Neural cell (in vitro differentiated cells): ENCODE data around the gene DAP3. TPM values are rescaled to one million over a fixed set of nuclear protein-coding genes. Genes with fewer than 3 reads are reported as not detected.
"Not testable (repeated sequence)": the region's sequence is repeated elsewhere in the genome, so short reads cannot be mapped to it uniquely, and the experiment has no call there.

ENCODE experiments used
- H2AFZ ChIP-seq: fragments of 200-600, 300-800 bp; sonication (generic), shearing (Covaris generic); 2 replicates; pipeline ENCODE4 v1.6.0; 2014; ENCODE audit warnings: low read depth, mild to moderate bottlenecking, antibody characterized with exemption, low read length, moderate library complexity
- H3F3A ChIP-seq: fragments of 200-600 bp; shearing (Covaris generic); 2 replicates; pipeline ENCODE4 v1.6.1; 2016; ENCODE audit warnings: mild to moderate bottlenecking, moderate library complexity, mixed read lengths, antibody characterized with exemption, low read length; ENCODE audit not compliant: insufficient read depth, poor library complexity, severe bottlenecking
- H3K27ac ChIP-seq: fragments of 200-600, 300-800 bp; sonication (generic), shearing (Covaris generic); 2 replicates; pipeline ENCODE4 v1.5.1; 2014; ENCODE audit warnings: mild to moderate bottlenecking, low read length, moderate library complexity
- H3K27me3 ChIP-seq: fragments of 300-800, 200-600 bp; sonication (generic), shearing (Covaris generic); 2 replicates; pipeline ENCODE4 v1.6.0; 2014; ENCODE audit warnings: mild to moderate bottlenecking, low read depth, low read length, moderate library complexity; ENCODE audit not compliant: insufficient read depth
- H3K36me3 ChIP-seq: fragments of 300-800, 200-600 bp; sonication (generic), shearing (Covaris generic); 2 replicates; pipeline ENCODE4 v1.5.1; 2014; ENCODE audit warnings: mild to moderate bottlenecking, antibody characterized with exemption, low read length, moderate library complexity; ENCODE audit not compliant: insufficient read depth
- H3K4me2 ChIP-seq: fragments of 300-800, 200-600 bp; sonication (generic), shearing (Covaris generic); 2 replicates; pipeline ENCODE4 v1.6.0; 2014; ENCODE audit warnings: mild to moderate bottlenecking, low read length
- H3K4me3 ChIP-seq: fragments of 300-800, 200-600 bp; sonication (generic), shearing (Covaris generic); 2 replicates; pipeline ENCODE4 v1.5.1; 2014; ENCODE audit warnings: mild to moderate bottlenecking, low read length, moderate library complexity
- H3K79me2 ChIP-seq: fragments of 200-600 bp; shearing (Covaris generic); replicated peaks from 2 replicates; pipeline ENCODE4 v1.6.0; 2014; ENCODE audit warnings: mild to moderate bottlenecking, low read length, moderate library complexity; ENCODE audit not compliant: insufficient read depth
- H3K9ac ChIP-seq: fragments of 300-800, 200-600 bp; sonication (generic), shearing (Covaris generic); 2 replicates; pipeline ENCODE4 v1.6.1; 2016; ENCODE audit warnings: mild to moderate bottlenecking, low read length, mixed read lengths
- H3K9me2 ChIP-seq: fragments of 200-600 bp; shearing (Covaris generic); 2 replicates; pipeline ENCODE4 v1.6.1; 2016; ENCODE audit warnings: mild to moderate bottlenecking, low read length, mixed read lengths; ENCODE audit not compliant: insufficient read depth
- H3K9me3 ChIP-seq: fragments of 200-600, 300-800 bp; sonication (generic), shearing (Covaris generic); 2 replicates; pipeline ENCODE4 v1.6.1; 2016; ENCODE audit warnings: mild to moderate bottlenecking, mixed run types, low read length, moderate library complexity, mixed read lengths
- H4K20me1 ChIP-seq: fragments of 200-600 bp; shearing (Covaris generic); 2 replicates; pipeline ENCODE4 v1.6.1; 2016; ENCODE audit warnings: mild to moderate bottlenecking, mixed run types; ENCODE audit not compliant: insufficient read depth
- EP300 ChIP-seq: fragments of 450-650 bp; conservative IDR thresholded peaks from 2 replicates; pipeline ENCODE4 v1.6.1; 2014; ENCODE audit warnings: antibody characterized with exemption, mild to moderate bottlenecking, moderate library complexity; ENCODE audit not compliant: poor library complexity, severe bottlenecking
- EZH2 ChIP-seq: fragments of 200-600, 300-800 bp; shearing (Covaris generic), sonication (generic); IDR thresholded peaks from 2 replicates; pipeline ENCODE4 v1.6.1; 2014; ENCODE audit warnings: antibody characterized with exemption, low read length, borderline replicate concordance, mild to moderate bottlenecking; ENCODE audit not compliant: insufficient read depth, poor library complexity, severe bottlenecking
- MXI1 ChIP-seq: fragments of 450-650 bp; conservative IDR thresholded peaks from 2 replicates; pipeline ENCODE4 v1.6.1; 2014; ENCODE audit warnings: antibody characterized with exemption, mild to moderate bottlenecking; ENCODE audit not compliant: poor library complexity, severe bottlenecking
- POLR2AphosphoS5 ChIP-seq: IDR thresholded peaks from 2 replicates; pipeline ENCODE4 v1.6.1; 2012
- RAD21 ChIP-seq: fragments of 450-650 bp; conservative IDR thresholded peaks from 2 replicates; pipeline ENCODE4 v1.6.1; 2014; ENCODE audit warnings: antibody characterized with exemption, mild to moderate bottlenecking, moderate library complexity
- SMC3 ChIP-seq: fragments of 450-650 bp; conservative IDR thresholded peaks from 2 replicates; pipeline ENCODE4 v1.6.1; 2014; ENCODE audit warnings: antibody characterized with exemption, mild to moderate bottlenecking, moderate library complexity; ENCODE audit not compliant: poor library complexity
- TAF1 ChIP-seq: IDR thresholded peaks from 2 replicates; pipeline ENCODE4 v1.6.1; 2012; ENCODE audit warnings: low read depth
- polyA minus RNA-seq: library from RNA; depleted of rRNA, polyadenylated mRNA; stranded (reverse); fragments of >200 nt; gene quantifications from 2 replicates; pipeline ENCODE4 v1.2.3, GENCODE V29; 2014
- polyA plus RNA-seq: library from polyadenylated mRNA; depleted of rRNA; stranded (reverse); fragments of >200 nt; gene quantifications from 2 replicates; pipeline ENCODE4 v1.2.3, GENCODE V29; 2014
- TF ChIP-seq, protein P1 (sequence below): fragments of 450-650 bp; IDR thresholded peaks from 2 replicates; pipeline ENCODE4 v1.5.1; 2014; ENCODE audit warnings: antibody characterized with exemption, mild to moderate bottlenecking, moderate library complexity; ENCODE audit not compliant: poor library complexity, severe bottlenecking
- TF ChIP-seq, protein P2 (sequence below): IDR thresholded peaks from 2 replicates; pipeline ENCODE4 v1.6.1; 2012; ENCODE audit warnings: borderline replicate concordance

DAP3 gene
- 153 and 180 TPM in 2 replicates for polyA plus RNA-seq
- 82.8 and 88.8 TPM in 2 replicates for polyA minus RNA-seq

DNA sequence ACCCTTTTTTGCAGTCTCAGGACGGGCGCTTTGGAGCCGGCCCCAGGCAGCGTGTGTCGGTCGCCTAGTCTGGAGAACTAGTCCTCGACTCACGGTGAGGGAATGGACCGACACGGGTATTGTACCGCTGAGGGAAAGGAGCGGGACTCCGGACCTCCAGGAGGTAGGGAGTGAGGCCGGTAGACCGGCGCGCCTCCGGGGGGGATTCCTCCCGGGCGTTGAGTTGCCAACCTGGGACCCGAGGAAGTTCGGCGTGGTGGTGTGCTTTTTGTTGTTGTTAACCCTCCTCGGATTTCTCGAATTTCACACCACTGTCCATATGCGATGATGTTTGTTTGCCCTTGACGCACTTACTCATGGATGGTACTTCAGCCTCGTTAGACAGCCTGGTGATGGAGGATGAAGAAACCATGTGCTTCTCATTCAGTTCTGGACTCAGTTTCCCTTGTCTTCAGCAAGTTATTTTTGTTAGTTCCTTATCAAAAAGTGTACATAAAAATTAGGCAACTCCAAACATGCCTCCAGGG is at the start of gene DAP3:
DAP3 (plus strand) TSS at position 11 of the 527 bp plus-strand sequence. CDS start 20,689 bp downstream, outside the sequence.
- not testable (repeated sequence) for H3K36me3 ChIP-seq, H4K20me1 ChIP-seq, H3F3A ChIP-seq, H3K9me2 ChIP-seq, H3K27me3 ChIP-seq, H3K9me3 ChIP-seq, H3K4me2 ChIP-seq
- Histone ChIP-seq H3K9ac (peak within 1 kb of the TSS; percentile 98), H3K79me2 (peaks cover 52% of the 10 kb centered on the region), H3K4me3 (peak within 1 kb of the TSS; percentile 95), H3K27ac (peak within 1 kb of the TSS; percentile 97), H2AFZ (peak within 1 kb of the TSS; percentile 92)
- TF ChIP-seq MXI1, result peak; percentile 83
- TF ChIP-seq RAD21, result peak; percentile 27

- Histone ChIP-seq H3K9me3 (peaks cover 10% of the 10 kb centered on the region), H3K36me3 (no peaks in the 10 kb centered on the region), H3K27ac (no peak overlapping the region)
These were observed 48.5 kb upstream of the DAP3 start for GRCh38 chr1:155640367-155640766.

GRCh38 chr1:155642559-155643180 is 46.2 kb upstream of the DAP3 start:
- not testable (repeated sequence) for H3K4me2 ChIP-seq, H3K9me2 ChIP-seq, H3F3A ChIP-seq, H4K20me1 ChIP-seq, H3K27ac ChIP-seq, H2AFZ ChIP-seq, H3K36me3 ChIP-seq, H3K79me2 ChIP-seq, H3K27me3 ChIP-seq, H3K9ac ChIP-seq, H3K4me3 ChIP-seq
- H3K9me3 ChIP-seq, result peaks cover 10% of the 10 kb centered on the region

More at GRCh38 chr1:155640367-155640766, 48.5 kb upstream of the DAP3 start:
- Histone ChIP-seq H3K4me2 (no peak overlapping the region), H3K27me3 (no peaks in the 10 kb centered on the region), H3K79me2 (no peaks in the 10 kb centered on the region), H3K9me2 (no peaks in the 10 kb centered on the region), H4K20me1 (no peaks in the 10 kb centered on the region), H3K4me3 (no peak overlapping the region), H2AFZ (no peak overlapping the region), H3F3A (no peaks in the 10 kb centered on the region), H3K9ac (no peak overlapping the region)
- TF ChIP-seq EZH2 (no peak), RAD21 (no peak), TAF1 (no peak), POLR2AphosphoS5 (no peak), MXI1 (no peak), SMC3 (no peak), EP300 (no peak)
- TF ChIP-seq, protein P1, sequence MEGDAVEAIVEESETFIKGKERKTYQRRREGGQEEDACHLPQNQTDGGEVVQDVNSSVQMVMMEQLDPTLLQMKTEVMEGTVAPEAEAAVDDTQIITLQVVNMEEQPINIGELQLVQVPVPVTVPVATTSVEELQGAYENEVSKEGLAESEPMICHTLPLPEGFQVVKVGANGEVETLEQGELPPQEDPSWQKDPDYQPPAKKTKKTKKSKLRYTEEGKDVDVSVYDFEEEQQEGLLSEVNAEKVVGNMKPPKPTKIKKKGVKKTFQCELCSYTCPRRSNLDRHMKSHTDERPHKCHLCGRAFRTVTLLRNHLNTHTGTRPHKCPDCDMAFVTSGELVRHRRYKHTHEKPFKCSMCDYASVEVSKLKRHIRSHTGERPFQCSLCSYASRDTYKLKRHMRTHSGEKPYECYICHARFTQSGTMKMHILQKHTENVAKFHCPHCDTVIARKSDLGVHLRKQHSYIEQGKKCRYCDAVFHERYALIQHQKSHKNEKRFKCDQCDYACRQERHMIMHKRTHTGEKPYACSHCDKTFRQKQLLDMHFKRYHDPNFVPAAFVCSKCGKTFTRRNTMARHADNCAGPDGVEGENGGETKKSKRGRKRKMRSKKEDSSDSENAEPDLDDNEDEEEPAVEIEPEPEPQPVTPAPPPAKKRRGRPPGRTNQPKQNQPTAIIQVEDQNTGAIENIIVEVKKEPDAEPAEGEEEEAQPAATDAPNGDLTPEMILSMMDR, result no peak
- TF ChIP-seq, protein P2, sequence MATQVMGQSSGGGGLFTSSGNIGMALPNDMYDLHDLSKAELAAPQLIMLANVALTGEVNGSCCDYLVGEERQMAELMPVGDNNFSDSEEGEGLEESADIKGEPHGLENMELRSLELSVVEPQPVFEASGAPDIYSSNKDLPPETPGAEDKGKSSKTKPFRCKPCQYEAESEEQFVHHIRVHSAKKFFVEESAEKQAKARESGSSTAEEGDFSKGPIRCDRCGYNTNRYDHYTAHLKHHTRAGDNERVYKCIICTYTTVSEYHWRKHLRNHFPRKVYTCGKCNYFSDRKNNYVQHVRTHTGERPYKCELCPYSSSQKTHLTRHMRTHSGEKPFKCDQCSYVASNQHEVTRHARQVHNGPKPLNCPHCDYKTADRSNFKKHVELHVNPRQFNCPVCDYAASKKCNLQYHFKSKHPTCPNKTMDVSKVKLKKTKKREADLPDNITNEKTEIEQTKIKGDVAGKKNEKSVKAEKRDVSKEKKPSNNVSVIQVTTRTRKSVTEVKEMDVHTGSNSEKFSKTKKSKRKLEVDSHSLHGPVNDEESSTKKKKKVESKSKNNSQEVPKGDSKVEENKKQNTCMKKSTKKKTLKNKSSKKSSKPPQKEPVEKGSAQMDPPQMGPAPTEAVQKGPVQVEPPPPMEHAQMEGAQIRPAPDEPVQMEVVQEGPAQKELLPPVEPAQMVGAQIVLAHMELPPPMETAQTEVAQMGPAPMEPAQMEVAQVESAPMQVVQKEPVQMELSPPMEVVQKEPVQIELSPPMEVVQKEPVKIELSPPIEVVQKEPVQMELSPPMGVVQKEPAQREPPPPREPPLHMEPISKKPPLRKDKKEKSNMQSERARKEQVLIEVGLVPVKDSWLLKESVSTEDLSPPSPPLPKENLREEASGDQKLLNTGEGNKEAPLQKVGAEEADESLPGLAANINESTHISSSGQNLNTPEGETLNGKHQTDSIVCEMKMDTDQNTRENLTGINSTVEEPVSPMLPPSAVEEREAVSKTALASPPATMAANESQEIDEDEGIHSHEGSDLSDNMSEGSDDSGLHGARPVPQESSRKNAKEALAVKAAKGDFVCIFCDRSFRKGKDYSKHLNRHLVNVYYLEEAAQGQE, result no peak
